ENCODE measurements around the gene GALNT5. TPM values are rescaled to one million over a fixed set of nuclear protein-coding genes. Genes with fewer than 3 reads are reported as not detected.

Gene GALNT5
- total RNA-seq, 1 donor from 2014 or later: 3.8 TPM

GRCh38 chr2:157292853-157293252 lies 35.3 kb downstream of the GALNT5 start:
- no peak for ATAC-seq

GRCh38 chr2:157296490-157296889 lies 39.0 kb downstream of the GALNT5 start:
- ATAC-seq: no peak

- ATAC-seq: no peak
Observed at GRCh38 chr2:157296958-157297357, 39.5 kb downstream of the GALNT5 start.

GRCh38 chr2:157301307-157301706 lies 43.8 kb downstream of the GALNT5 start:
- ATAC-seq: no peak

GRCh38 chr2:157302492-157303099 lies 45.1 kb downstream of the GALNT5 start:
- ATAC-seq: peak; percentile 71

GRCh38 chr2:157303612-157304011 lies 46.1 kb downstream of the GALNT5 start:
- no peak for ATAC-seq

- no peak for ATAC-seq
Observed at GRCh38 chr2:157304811-157305722, 47.6 kb downstream of the GALNT5 start.

- no peak for ATAC-seq
Observed at GRCh38 chr2:157305723-157306110, 48.2 kb downstream of the GALNT5 start.

GRCh38 chr2:157307021-157307420 lies 49.5 kb downstream of the GALNT5 start:
- no peak for ATAC-seq

GRCh38 chr2:157309878-157310277 lies 52.4 kb downstream of the GALNT5 start:
- no peak for ATAC-seq

GRCh38 chr2:157311706-157312105 lies 54.2 kb downstream of the GALNT5 start:
- ATAC-seq: no peak

GRCh38 chr2:157312866-157313486 lies 55.5 kb downstream of the GALNT5 start:
- no peak for ATAC-seq

- no peak for ATAC-seq
Observed at GRCh38 chr2:157315901-157316300, 58.4 kb downstream of the GALNT5 start.

GRCh38 chr2:157318884-157319283 lies 61.4 kb downstream of the GALNT5 start:
- ATAC-seq: no peak

GRCh38 chr2:157319795-157320194 lies 62.3 kb downstream of the GALNT5 start:
- no peak for ATAC-seq

GRCh38 chr2:157320409-157320808 lies 62.9 kb downstream of the GALNT5 start:
- no peak for ATAC-seq

GRCh38 chr2:157321466-157321865 lies 64.0 kb downstream of the GALNT5 start:
- ATAC-seq: no peak

GRCh38 chr2:157322432-157322831 lies 64.9 kb downstream of the GALNT5 start:
- no peak for ATAC-seq

- ATAC-seq: no peak
Observed at GRCh38 chr2:157324331-157324843, 66.9 kb downstream of the GALNT5 start.

- ATAC-seq: no peak
Observed at GRCh38 chr2:157325786-157326185, 68.3 kb downstream of the GALNT5 start, which contains the start of gene ERMN. TSS of gene ERMN (minus strand) at chr2:157325824. CDS start at chr2:157325642, 182 bp downstream.

- no peak for ATAC-seq
Observed at GRCh38 chr2:157326698-157327097, 69.2 kb downstream of the GALNT5 start.

- ATAC-seq: no peak
Observed at GRCh38 chr2:157327200-157327599, 69.7 kb downstream of the GALNT5 start.
